Psoas muscle (tissue), 8 donors: ENCODE data around the gene STAM. TPM values are rescaled to one million over a fixed set of nuclear protein-coding genes. Genes with fewer than 3 reads are reported as not detected.
A peak's percentile ranks its signal among the peaks of the same experiment; 100 is the strongest.
"Not testable (repeated sequence)": the region's sequence is repeated elsewhere in the genome, so short reads cannot be mapped to it uniquely, and the experiment has no call there.

Experiments
- ATAC-seq, 4 donors: fragments of 200-7000 bp; cut with Tn5 transposase; one replicate each; pipeline ENCODE4 v1.9.1; 2020; ENCODE audit warnings: moderate library complexity in 3 of 4, mild to moderate bottlenecking in 2 of 4
- DNase-seq, 2 donors: peaks; one replicate each; pipeline ENCODE4 v3.0.0-alpha.2; 2020
- H3K27ac ChIP-seq: fragments of 200-600 bp; one replicate; pipeline ENCODE4 v1.8.0; 2022
- H3K27me3 ChIP-seq, 3 donors: fragments of 200-600 bp in 1 of 3; one replicate each; pipeline versions ENCODE4 v1.6.1 to v1.8.0; 2013 to 2022; ENCODE audit warnings: low read length in 2 of 3, mild to moderate bottlenecking in 2 of 3, moderate library complexity in 1 of 3; ENCODE audit not compliant: insufficient read depth in 3 of 3
- H3K36me3 ChIP-seq, 2 donors: fragments of 200-600 bp in 1 of 2; one replicate each; pipeline versions ENCODE4 v1.6.1 to v1.8.0; 2013 to 2022; ENCODE audit warnings: low read depth in 1 of 2, mild to moderate bottlenecking in 1 of 2, moderate library complexity in 1 of 2; ENCODE audit not compliant: insufficient read depth in 1 of 2
- H3K4me1 ChIP-seq: fragments of 200-600 bp; one replicate; pipeline ENCODE4 v1.8.0; 2022
- H3K4me3 ChIP-seq: fragments of 200-600 bp; one replicate; pipeline ENCODE4 v1.8.0; 2022; ENCODE audit warnings: mild to moderate bottlenecking
- H3K9me3 ChIP-seq: fragments of 200-600 bp; one replicate; pipeline ENCODE4 v1.8.0; 2022
- CTCF ChIP-seq: fragments of 200-600 bp; IDR thresholded peaks from one replicate; pipeline ENCODE4 v1.8.0; 2022; ENCODE audit warnings: antibody characterized with exemption
- WGBS, 3 donors: extraction: QIAGEN DNeasy Blood & Tissue Kit; methylation state at CpG; one replicate each; pipeline versions ENCODE4 v1.1.6 to v1.1.7; 2013; 5-methylcytosine and 5-hydroxymethylcytosine counted together
- intact Hi-C, 2 donors: fragments of 100-400 bp; cut with DNase I; formaldehyde crosslinking; loops; one replicate each; pipeline versions ENCODE4 v1.11.0 to v1.14.2; 2022
- polyA plus RNA-seq, 3 donors: library from polyadenylated mRNA; stranded (reverse); fragments of 200-250 nt; gene quantifications; one replicate each; pipeline ENCODE4 v1.2.3, GENCODE V29; 2013
- total RNA-seq, 4 donors: library from RNA; stranded (reverse); fragmentation: NEBNext Ultra II Directional in 2 of 4; extraction: Animal tissue kit (Norgen Biotek cat#: 25700) in 2 of 4; gene quantifications; one replicate each; pipeline versions ENCODE4 v1.2.1 to v1.2.4, GENCODE V29; 2021 to 2023
- donor health status: healthy with polysubstance abuse.
- donor health status: DM: no; HTN: no; CAD: no; lungs with moderate emphysema.
- donor health status: Bipolar disorder and iron deficiency.
- donor health status: healthy.
- donor health status: DM: yes; HTN: yes; CAD: no.
- donor health status: DM: no; HTN: no; CAD: no.
- donor health status: DM: no; HTN: no; CAD: no.
- donor health status: DM: yes; HTN: yes; CAD: no.

STAM gene
- total and polyA plus RNA-seq, 7 donors, result 16.3 to 42.4 (median 31.9) TPM

DNA sequence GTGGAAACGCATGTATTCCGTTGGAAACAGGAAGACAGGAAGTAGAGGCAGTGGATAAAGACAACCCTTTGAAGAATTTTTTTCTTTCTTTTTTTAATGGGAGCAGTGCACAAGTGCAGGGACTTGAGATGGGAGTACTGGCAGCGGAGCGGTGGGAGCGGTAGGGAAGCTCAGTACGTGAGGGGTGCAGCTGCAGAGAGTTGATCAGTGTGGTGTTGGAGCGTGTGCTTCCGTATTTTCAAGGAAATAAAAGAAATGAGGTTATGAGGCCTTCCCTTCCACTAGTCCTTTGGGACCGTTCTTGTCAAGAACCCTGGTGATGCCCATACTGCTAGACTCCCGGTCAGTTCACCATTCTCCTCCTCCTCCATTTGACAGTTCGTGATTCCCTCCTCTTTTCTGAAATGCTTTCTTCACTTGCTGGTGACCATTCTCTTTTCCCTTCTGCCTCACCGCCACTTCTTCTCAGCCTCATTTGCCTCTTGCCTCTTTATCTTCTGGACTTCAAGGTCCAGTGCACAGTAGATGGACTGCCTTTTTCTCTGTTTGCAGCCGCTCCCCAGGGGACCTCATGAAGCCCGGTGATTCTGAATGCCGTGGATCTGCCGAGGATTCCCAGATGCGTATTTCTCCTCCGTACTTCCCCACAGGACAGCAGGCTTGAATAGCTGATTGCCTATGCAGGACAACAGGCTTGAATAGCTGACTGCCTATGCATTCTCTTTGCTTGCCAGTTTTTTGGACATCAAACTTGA, 68.9 kb downstream of the STAM start:
- peaks cover 14 to 91% of the 10 kb centered on the region in 2 donors for H3K36me3 ChIP-seq
- DNase-seq (no peak), ATAC-seq (no peak)
- H3K4me3 ChIP-seq, result peak overlapping the region; percentile 19
- no peaks in the 10 kb centered on the region for H3K9me3 ChIP-seq
- intact Hi-C loops, result no loop called here
- no peak for TF ChIP-seq CTCF
- no peak overlapping the region for H3K27ac ChIP-seq
- H3K4me1 ChIP-seq, result peaks cover 4% of the 10 kb centered on the region
- WGBS, 3 donors, result 74 to 75% (median 74%) methylated on average over 18 of the region's 18 CpGs
- no peaks in the 10 kb centered on the region for H3K27me3 ChIP-seq

- peaks cover 14 to 83% of the 10 kb centered on the region in 2 donors for H3K36me3 ChIP-seq
- ATAC-seq (no peak), DNase-seq (no peak)
- H3K9me3 ChIP-seq, result no peaks in the 10 kb centered on the region
- no peak overlapping the region for H3K27ac ChIP-seq
- no peak overlapping the region for H3K4me3 ChIP-seq
- TF ChIP-seq CTCF, result no peak
- 92 to 94% (median 93%) methylated on average over 10 of the region's 10 CpGs for WGBS, 3 donors
- no peaks in the 10 kb centered on the region for H3K27me3 ChIP-seq
- intact Hi-C loops, result no loop called here
- peaks cover 4% of the 10 kb centered on the region for H3K4me1 ChIP-seq
Observed at GRCh38 chr10:17713758-17714157, 69.8 kb downstream of the STAM start.

DNA sequence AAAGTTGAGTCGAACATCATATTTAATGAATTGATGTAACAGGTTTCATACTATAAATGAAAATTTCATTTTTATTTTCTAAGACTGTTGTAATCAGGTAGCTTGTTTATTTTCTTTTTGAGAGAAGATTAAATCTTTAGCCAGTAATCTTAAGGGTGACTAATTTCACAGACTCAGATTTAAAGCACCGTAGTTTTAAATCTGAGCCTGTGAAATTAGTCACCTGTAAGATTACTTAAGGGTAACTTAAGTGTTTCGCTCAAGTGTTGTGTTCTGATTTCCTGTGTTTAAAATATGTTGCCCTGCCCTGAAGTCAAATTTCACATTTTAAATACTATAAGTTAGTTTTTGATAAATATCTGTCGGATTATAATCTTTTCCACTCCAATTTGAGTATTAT, 72.2 kb downstream of the STAM start:
- intact Hi-C loops, result no loop called here
- H3K4me1 ChIP-seq, result no peaks in the 10 kb centered on the region
- peaks cover 10 to 59% of the 10 kb centered on the region in 2 donors for H3K36me3 ChIP-seq
- H3K4me3 ChIP-seq, result no peak overlapping the region
- WGBS, 3 donors, result 95 to 96% (median 96%) methylated on average over 4 of the region's 4 CpGs
- no peak overlapping the region for H3K27ac ChIP-seq
- DNase-seq, result no peak
- ATAC-seq, result no peak
- no peaks in the 10 kb centered on the region for H3K27me3 ChIP-seq
- no peak for TF ChIP-seq CTCF
- H3K9me3 ChIP-seq, result no peaks in the 10 kb centered on the region

- H3K27ac ChIP-seq, H3K4me3 ChIP-seq, DNase-seq, ATAC-seq, intact Hi-C loops, H3K27me3 ChIP-seq, H3K9me3 ChIP-seq, H3K4me1 ChIP-seq: not testable (repeated sequence)
- peaks cover 0 to 21% of the 10 kb centered on the region in 2 donors for H3K36me3 ChIP-seq
- WGBS, 3 donors, result 93 to 98% (median 96%) methylated on average over 21 to 24 of the region's 25 CpGs
Observed at GRCh38 chr10:17722317-17723014, 78.5 kb downstream of the STAM start.

GRCh38 chr10:17725703-17726102, 81.8 kb downstream of the STAM start:
- DNase-seq (no peak), ATAC-seq (no peak)
- no peak overlapping the region for H3K27ac ChIP-seq
- H3K4me1 ChIP-seq, result peaks cover 9% of the 10 kb centered on the region
- no peak for TF ChIP-seq CTCF
- no peaks in the 10 kb centered on the region for H3K9me3 ChIP-seq
- no peaks in the 10 kb centered on the region for H3K27me3 ChIP-seq
- intact Hi-C loops, result no loop called here
- no peak overlapping the region for H3K4me3 ChIP-seq
- peaks cover 0 to 18% of the 10 kb centered on the region in 2 donors for H3K36me3 ChIP-seq
- WGBS, 3 donors, result 75 to 87% (median 78%) methylated on average over 7 of the region's 7 CpGs
